H1 (cell line): ENCODE data around the gene TMCC3. TPM values are rescaled to one million over a fixed set of nuclear protein-coding genes. Genes with fewer than 3 reads are reported as not detected.
A peak's percentile ranks its signal among the peaks of the same experiment; 100 is the strongest.

Source experiments
- BACH1 ChIP-seq: IDR thresholded peaks from 2 replicates; pipeline ENCODE4 v1.6.1; 2012; ENCODE audit warnings: low read length, improper control_type of control experiment
- BCL11A ChIP-seq, 2 experiments: IDR thresholded peaks; one replicate each; pipeline ENCODE4 v1.6.1; 2011; ENCODE audit warnings: low read depth in 2 of 2, low read length in 2 of 2, mild to moderate bottlenecking in 2 of 2
- BRCA1 ChIP-seq: IDR thresholded peaks from 2 replicates; pipeline ENCODE4 v1.6.1; 2012; ENCODE audit warnings: low read depth, low read length, improper control_type of control experiment
- CBX8 ChIP-seq: fragments of 300-800, 300-1000 bp; sonication (generic); IDR thresholded peaks from 2 replicates; pipeline ENCODE4 v1.7.1; 2016; ENCODE audit warnings: low read depth, low read length, borderline replicate concordance
- CHD1 ChIP-seq: IDR thresholded peaks from 2 replicates; pipeline ENCODE4 v1.6.1; 2012; ENCODE audit warnings: low read depth, low read length, improper control_type of control experiment
- CHD2 ChIP-seq: IDR thresholded peaks from 2 replicates; pipeline ENCODE4 v1.6.1; 2012; ENCODE audit warnings: low read length, improper control_type of control experiment
- E2F6 ChIP-seq: IDR thresholded peaks from 2 replicates; pipeline ENCODE4 v1.6.1; 2012; ENCODE audit warnings: inconsistent platforms
- EP300 ChIP-seq, 2 experiments: IDR thresholded peaks; 1 replicate in 1 of 2; 2 replicates in 1 of 2; pipeline ENCODE4 v1.6.1; 2011 to 2012; ENCODE audit warnings: low read depth in 2 of 2, low read length in 2 of 2, mild to moderate bottlenecking in 2 of 2, borderline replicate concordance in 1 of 2, inconsistent platforms in 1 of 2, moderate library complexity in 1 of 2
- GABPA ChIP-seq: IDR thresholded peaks from 2 replicates; pipeline ENCODE4 v1.6.1; 2011; ENCODE audit warnings: mild to moderate bottlenecking, low read length, moderate library complexity, borderline replicate concordance; ENCODE audit not compliant: insufficient read depth
- GTF2F1 ChIP-seq: IDR thresholded peaks from 2 replicates; pipeline ENCODE4 v1.6.1; 2012; ENCODE audit warnings: low read depth, low read length, improper control_type of control experiment, borderline replicate concordance
- HDAC2 ChIP-seq, 2 experiments: fragments of 300-600 bp in 1 of 2; sonication (generic) in 1 of 2; IDR thresholded peaks; 2 replicates each; pipeline ENCODE4 v1.6.1; 2011 to 2012; ENCODE audit warnings: low read depth in 2 of 2, low read length in 2 of 2, mild to moderate bottlenecking in 2 of 2, moderate library complexity in 2 of 2, borderline replicate concordance in 1 of 2, inconsistent platforms in 1 of 2
- KDM1A ChIP-seq: fragments of 200-600, 300-600 bp; sonication (generic); IDR thresholded peaks from 2 replicates; pipeline ENCODE4 v1.7.1; 2016; ENCODE audit warnings: mild to moderate bottlenecking, low read length, borderline replicate concordance
- MAX ChIP-seq: IDR thresholded peaks from 2 replicates; pipeline ENCODE4 v1.6.1; 2012; ENCODE audit warnings: inconsistent platforms
- NANOG ChIP-seq: IDR thresholded peaks from 2 replicates; pipeline ENCODE4 v1.6.1; 2011; ENCODE audit warnings: low read length, low read depth, mild to moderate bottlenecking, inconsistent platforms; ENCODE audit not compliant: insufficient read depth, poor library complexity, severe bottlenecking
- RXRA ChIP-seq: IDR thresholded peaks from 2 replicates; pipeline ENCODE4 v1.6.1; 2011; ENCODE audit warnings: low read depth, mild to moderate bottlenecking, low read length, moderate library complexity; ENCODE audit not compliant: insufficient read depth
- SP1 ChIP-seq: IDR thresholded peaks from 2 replicates; pipeline ENCODE4 v1.6.1; 2011; ENCODE audit warnings: low read depth, low read length
- SRF ChIP-seq: IDR thresholded peaks from 2 replicates; pipeline ENCODE4 v1.6.1; 2011; ENCODE audit warnings: mild to moderate bottlenecking, low read depth, low read length, moderate library complexity
- TBP ChIP-seq: IDR thresholded peaks from 2 replicates; pipeline ENCODE4 v1.6.1; 2011; ENCODE audit warnings: low read depth, low read length, improper control_type of control experiment
- TCF12 ChIP-seq: IDR thresholded peaks from 2 replicates; pipeline ENCODE4 v1.6.1; 2011; ENCODE audit warnings: low read depth, mild to moderate bottlenecking, low read length
- USF2 ChIP-seq: IDR thresholded peaks from 2 replicates; pipeline ENCODE4 v1.6.1; 2011; ENCODE audit warnings: low read length, improper control_type of control experiment
- YY1 ChIP-seq: IDR thresholded peaks from 2 replicates; pipeline ENCODE4 v1.6.1; 2011; ENCODE audit warnings: low read depth, mild to moderate bottlenecking, low read length
- polyA plus RNA-seq, 7 experiments: library from polyadenylated mRNA; depleted of rRNA in 3 of 7; stranded (reverse) in 5 of 7; unstranded in 2 of 7; fragments of >200 nt in 5 of 7; fragments of 200-250 nt in 2 of 7; gene quantifications; 1 replicate in 5 of 7; 2 replicates in 1 of 7; 4 replicates in 1 of 7; pipeline versions ENCODE4 v1.2.1 to v1.2.3, GENCODE V29; 2011 to 2013; ENCODE audit warnings: missing spikeins in 2 of 7, mixed read lengths in 2 of 7
- total RNA-seq: library from RNA; stranded (reverse); fragmentation: NEBNext Ultra II Directional; extraction: Animal tissue kit (Norgen Biotek cat#: 25700); gene quantifications from 2 replicates; pipeline ENCODE4 v1.2.1, GENCODE V29; 2021

TMCC3 gene
- total and polyA plus RNA-seq, 2 of the 8 experiments (the other 6 are each of a cell fraction or from before 2014, with no cell fraction given): 1.7 to 4.1 TPM

GRCh38 chr12:94545935-94546771 is 104.2 kb downstream of the TMCC3 start (continued):
- no peak for TF ChIP-seq GTF2F1
- TF ChIP-seq KDM1A: no peak
- TF ChIP-seq BACH1: no peak
- no peak for TF ChIP-seq CHD2
- TF ChIP-seq SRF: no peak
- TF ChIP-seq BRCA1: no peak
- no peak for TF ChIP-seq EP300 (IDR thresholded peaks at IDR 0.05; ENCODE audit: borderline replicate concordance in 1 of 2, low read depth in 2 of 2, low read length in 2 of 2)
- TF ChIP-seq GABPA: no peak
- TF ChIP-seq YY1: peak; percentile 94
- TF ChIP-seq CBX8: no peak
- no peak for TF ChIP-seq BCL11A (IDR thresholded peaks at IDR 0.05; ENCODE audit: low read depth in 2 of 2, low read length in 2 of 2)
- no peak for TF ChIP-seq RXRA
- no peak for TF ChIP-seq TBP
- no peak for TF ChIP-seq TCF12
- TF ChIP-seq HDAC2 (IDR thresholded peaks at IDR 0.05; ENCODE audit: borderline replicate concordance in 1 of 2, low read depth in 2 of 2, low read length in 2 of 2): no peak
- TF ChIP-seq NANOG: no peak
- TF ChIP-seq SP1: no peak
- no peak for TF ChIP-seq CHD1
- peak; percentile 63 for TF ChIP-seq USF2
- TF ChIP-seq E2F6: peak; percentile 89
- peak; percentile 76 for TF ChIP-seq MAX
